HG03457 (cell line): Measurements from ENCODE around the gene SCYGR3.

Experiments used
- ATAC-seq: cut with Tn5 transposase; IDR thresholded peaks from one replicate; pipeline ENCODE4 v1.9.1; 2021; ENCODE audit warnings: moderate number of reproducible peaks; ENCODE audit not compliant: unreplicated experiment

SCYGR3 gene

GRCh38 chr2:227566012-227566411, 48.6 kb downstream of the SCYGR3 start:
- ATAC-seq: no peak

- no peak for ATAC-seq
Measured at GRCh38 chr2:227565080-227565479, 49.6 kb downstream of the SCYGR3 start.
